HUES6 (cell line): ENCODE data around the gene CHST3.

Source experiments
- H3K27ac ChIP-seq: 2 replicates; pipeline ENCODE4 v1.7.0; 2013; ENCODE audit warnings: low read depth, mild to moderate bottlenecking, low read length, inconsistent platforms
- H3K27me3 ChIP-seq: 2 replicates; pipeline ENCODE4 v1.6.1; 2013; ENCODE audit warnings: low read length; ENCODE audit not compliant: control insufficient read depth, insufficient read depth
- H3K36me3 ChIP-seq: 2 replicates; pipeline ENCODE4 v1.6.1; 2013; ENCODE audit warnings: low read length; ENCODE audit not compliant: control insufficient read depth, insufficient read depth
- H3K4me1 ChIP-seq: 2 replicates; pipeline ENCODE4 v1.6.1; 2013; ENCODE audit warnings: low read length; ENCODE audit not compliant: control insufficient read depth, insufficient read depth
- H3K4me3 ChIP-seq: 2 replicates; pipeline ENCODE4 v1.5.1; 2013; ENCODE audit warnings: low read depth, low read length
- H3K9ac ChIP-seq: one replicate; pipeline ENCODE4 v1.6.1; 2013; ENCODE audit warnings: mild to moderate bottlenecking, low read length
- H3K9me3 ChIP-seq: 2 replicates; pipeline ENCODE4 v1.6.1; 2013; ENCODE audit warnings: low read depth, low read length; ENCODE audit not compliant: control insufficient read depth, insufficient read depth

CHST3 gene

DNA sequence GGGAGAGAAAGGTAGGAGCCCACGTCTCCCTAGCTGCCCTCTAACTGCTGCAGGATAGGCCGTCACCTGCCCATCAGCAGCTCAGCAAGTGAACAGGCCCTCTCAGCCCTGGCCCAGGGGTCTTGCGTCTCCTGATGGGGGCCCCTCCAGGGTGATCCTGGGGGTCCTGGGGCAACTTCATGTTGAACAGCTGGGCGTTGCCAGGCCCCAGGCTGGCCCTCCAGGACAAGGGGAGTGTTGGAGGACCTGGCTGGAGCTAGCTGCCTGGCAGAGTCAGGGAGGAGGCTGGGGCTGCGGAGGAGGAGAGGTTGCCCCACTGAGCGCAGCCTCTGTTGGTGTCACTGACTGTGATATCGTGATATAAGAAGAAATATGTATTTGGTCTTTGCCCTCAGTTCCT is 89.5 kb downstream of the CHST3 start:
- no peaks in the 10 kb centered on the region for H3K36me3 ChIP-seq
- H3K4me3 ChIP-seq: no peak overlapping the region
- H3K9me3 ChIP-seq: peaks cover 3% of the 10 kb centered on the region; the same call in 1 of the 2 replicates
- H3K4me1 ChIP-seq: no peaks in the 10 kb centered on the region
- no peaks in the 10 kb centered on the region for H3K27me3 ChIP-seq
- no peak overlapping the region for H3K9ac ChIP-seq
- H3K27ac ChIP-seq: no peak overlapping the region

DNA sequence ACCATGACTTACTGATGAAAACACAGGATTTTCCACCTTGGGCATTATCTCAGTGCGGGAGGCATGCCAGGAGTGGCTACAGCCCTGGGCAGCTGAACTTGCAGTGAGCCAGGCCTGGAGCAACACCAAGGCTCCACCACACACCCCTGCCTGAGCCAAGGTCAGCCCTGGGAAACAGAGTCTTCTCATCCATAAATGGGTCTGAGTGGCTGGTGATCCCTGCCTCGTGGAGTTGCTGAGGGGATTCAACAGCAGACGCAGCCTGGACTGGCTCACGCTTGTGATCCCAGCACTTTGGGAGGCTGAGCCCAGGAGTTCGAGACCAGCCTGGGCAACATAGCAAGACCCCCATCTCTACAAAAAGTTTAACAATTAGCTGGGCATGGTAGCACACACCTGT is 91.9 kb downstream of the CHST3 start:
- H3K36me3 ChIP-seq: no peaks in the 10 kb centered on the region
- H3K9ac ChIP-seq: no peak overlapping the region
- no peak overlapping the region for H3K4me3 ChIP-seq
- no peaks in the 10 kb centered on the region for H3K9me3 ChIP-seq
- no peak overlapping the region for H3K27ac ChIP-seq
- H3K27me3 ChIP-seq: no peaks in the 10 kb centered on the region
- peaks cover 7% of the 10 kb centered on the region for H3K4me1 ChIP-seq

- no peaks in the 10 kb centered on the region for H3K9me3 ChIP-seq
- no peak overlapping the region for H3K9ac ChIP-seq
- no peaks in the 10 kb centered on the region for H3K27me3 ChIP-seq
- no peak overlapping the region for H3K27ac ChIP-seq
- no peak overlapping the region for H3K4me3 ChIP-seq
- H3K36me3 ChIP-seq: no peaks in the 10 kb centered on the region
- H3K4me1 ChIP-seq: peaks cover 10% of the 10 kb centered on the region
These were observed 92.9 kb downstream of the CHST3 start for GRCh38 chr10:72056932-72057751.

DNA sequence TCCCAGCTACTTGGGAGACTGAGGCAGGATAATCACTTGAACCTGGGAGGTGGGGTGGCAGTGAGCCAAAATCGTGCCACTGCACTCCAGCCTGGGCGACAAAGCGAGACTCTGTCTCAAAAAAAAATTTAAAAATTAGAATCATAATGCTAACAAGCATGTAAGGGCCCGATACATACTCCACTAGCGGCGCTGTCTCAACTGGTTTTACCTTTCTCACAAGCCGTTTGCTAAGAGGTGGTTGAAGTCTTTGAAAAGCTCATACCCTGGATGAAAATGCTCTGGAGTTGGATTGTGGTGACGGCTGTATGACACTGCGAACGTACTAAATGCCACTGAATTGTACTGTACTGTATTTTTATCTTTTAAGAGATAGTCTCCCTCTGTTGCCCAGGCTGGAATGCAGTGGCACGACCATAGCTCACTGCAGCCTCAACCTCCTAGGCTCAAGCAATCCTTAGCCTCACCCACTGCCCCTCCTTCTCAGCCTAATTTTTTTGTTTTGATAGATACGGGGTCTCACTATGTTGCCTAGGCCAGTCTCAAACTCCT is 94.2 kb downstream of the CHST3 start:
- no peaks in the 10 kb centered on the region for H3K27me3 ChIP-seq
- H3K36me3 ChIP-seq: no peaks in the 10 kb centered on the region
- no peak overlapping the region for H3K4me3 ChIP-seq
- no peaks in the 10 kb centered on the region for H3K9me3 ChIP-seq
- peaks cover 10% of the 10 kb centered on the region for H3K4me1 ChIP-seq
- no peak overlapping the region for H3K27ac ChIP-seq
- H3K9ac ChIP-seq: no peak overlapping the region

- H3K9ac ChIP-seq: no peak overlapping the region
- no peaks in the 10 kb centered on the region for H3K36me3 ChIP-seq
- H3K9me3 ChIP-seq: no peaks in the 10 kb centered on the region
- H3K27ac ChIP-seq: no peak overlapping the region
- H3K4me3 ChIP-seq: no peak overlapping the region
- peaks cover 10% of the 10 kb centered on the region for H3K4me1 ChIP-seq
- no peaks in the 10 kb centered on the region for H3K27me3 ChIP-seq
These were observed 95.0 kb downstream of the CHST3 start for GRCh38 chr10:72058989-72059842.

DNA sequence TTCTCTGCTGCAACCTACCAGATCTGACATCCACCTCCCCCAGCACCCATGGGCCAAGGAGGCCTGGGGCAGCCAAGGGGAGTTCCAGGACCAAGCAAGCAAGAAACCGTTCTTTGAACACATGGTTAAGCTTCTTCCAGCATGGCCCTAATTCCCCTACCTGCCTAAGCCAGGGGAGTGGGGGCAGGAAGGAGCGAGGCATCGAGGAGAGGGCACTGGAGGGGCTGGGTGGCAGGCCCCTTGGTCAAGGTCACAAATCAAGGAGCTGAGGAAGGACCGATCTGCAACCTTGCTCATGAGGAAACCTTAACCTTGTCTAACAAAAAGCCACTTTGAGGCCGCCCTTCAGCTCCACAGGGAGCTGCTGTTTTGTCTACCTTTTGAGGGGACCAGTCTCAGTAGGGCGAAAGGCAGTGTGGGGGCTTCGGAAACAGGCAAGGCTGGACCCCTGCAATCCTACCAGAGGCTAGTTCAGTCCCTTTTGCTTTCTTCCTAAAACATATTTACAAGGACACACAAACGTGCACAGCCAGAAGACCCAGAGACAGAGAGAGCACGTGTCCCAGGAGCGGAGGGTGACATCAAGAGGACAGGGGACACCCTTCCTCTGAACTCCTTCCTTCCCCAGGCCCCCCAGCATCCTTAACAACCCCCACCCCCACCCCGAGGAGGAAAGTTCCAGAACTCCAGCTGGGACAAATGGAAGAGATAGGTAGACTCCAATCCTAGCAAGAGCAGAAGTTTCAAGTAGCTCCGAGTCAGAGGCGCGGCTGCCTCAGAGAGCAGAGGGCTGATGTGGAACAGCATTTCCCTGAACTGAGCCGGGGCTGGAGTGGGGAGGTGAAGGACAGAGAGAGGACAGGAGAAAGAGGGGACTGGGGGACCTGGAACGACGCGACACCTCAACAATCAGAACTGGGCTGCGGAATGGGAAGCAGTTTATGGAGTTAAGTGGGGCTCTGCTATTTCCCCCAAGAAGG is 95.9 kb downstream of the CHST3 start:
- Histone ChIP-seq H3K27ac (no peak overlapping the region), H3K9me3 (no peaks in the 10 kb centered on the region), H3K4me3 (no peak overlapping the region), H3K4me1 (peaks cover 10% of the 10 kb centered on the region), H3K36me3 (no peaks in the 10 kb centered on the region), H3K27me3 (no peaks in the 10 kb centered on the region), H3K9ac (no peak overlapping the region)

DNA sequence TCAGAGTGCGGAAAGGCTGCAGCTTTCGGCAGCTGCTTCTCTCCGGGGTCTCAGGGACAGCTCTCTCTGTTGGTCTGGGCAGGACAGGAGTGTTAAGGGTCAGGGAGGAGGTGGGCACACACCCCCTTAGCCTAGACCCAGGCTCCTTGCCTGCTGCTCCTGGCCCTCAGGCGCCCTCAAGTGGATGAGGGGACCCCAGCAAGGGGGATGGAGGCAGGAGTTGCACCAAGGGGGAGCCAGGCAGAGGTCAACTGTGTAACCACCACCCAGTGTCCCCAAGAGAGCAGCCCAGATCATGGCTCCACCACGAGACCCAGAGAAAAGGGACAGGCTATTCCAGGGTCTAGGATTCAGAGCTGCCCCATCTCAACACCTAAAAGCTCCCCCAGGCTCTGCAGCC is 97.3 kb downstream of the CHST3 start:
- H3K9me3 ChIP-seq: no peaks in the 10 kb centered on the region
- peaks cover 10% of the 10 kb centered on the region for H3K4me1 ChIP-seq
- no peak overlapping the region for H3K27ac ChIP-seq
- no peak overlapping the region for H3K4me3 ChIP-seq
- H3K36me3 ChIP-seq: no peaks in the 10 kb centered on the region
- no peak overlapping the region for H3K9ac ChIP-seq
- no peaks in the 10 kb centered on the region for H3K27me3 ChIP-seq

DNA sequence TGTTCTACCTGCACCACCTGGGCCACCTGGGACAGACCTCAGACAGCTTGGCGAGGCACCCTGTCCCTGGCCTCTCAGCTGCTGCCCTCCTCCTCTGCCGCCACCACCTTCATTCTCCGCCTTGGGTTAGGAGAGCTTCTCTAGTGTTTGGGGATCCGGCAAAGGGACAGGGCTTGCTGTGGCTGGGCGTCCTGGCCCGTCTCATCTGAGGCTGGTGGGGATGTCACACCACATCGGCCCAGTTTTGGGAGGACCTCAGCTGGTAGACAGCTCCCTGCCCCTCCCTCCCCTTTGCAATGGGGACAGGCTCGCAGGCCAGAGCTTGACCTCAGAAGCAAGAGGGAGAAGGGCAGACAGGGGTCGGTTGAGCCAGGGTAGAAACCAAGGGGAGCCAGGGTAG is 97.7 kb downstream of the CHST3 start:
- Histone ChIP-seq H3K9ac (no peak overlapping the region), H3K9me3 (no peaks in the 10 kb centered on the region), H3K27me3 (no peaks in the 10 kb centered on the region), H3K36me3 (no peaks in the 10 kb centered on the region), H3K4me1 (peaks cover 10% of the 10 kb centered on the region), H3K27ac (no peak overlapping the region), H3K4me3 (no peak overlapping the region)

DNA sequence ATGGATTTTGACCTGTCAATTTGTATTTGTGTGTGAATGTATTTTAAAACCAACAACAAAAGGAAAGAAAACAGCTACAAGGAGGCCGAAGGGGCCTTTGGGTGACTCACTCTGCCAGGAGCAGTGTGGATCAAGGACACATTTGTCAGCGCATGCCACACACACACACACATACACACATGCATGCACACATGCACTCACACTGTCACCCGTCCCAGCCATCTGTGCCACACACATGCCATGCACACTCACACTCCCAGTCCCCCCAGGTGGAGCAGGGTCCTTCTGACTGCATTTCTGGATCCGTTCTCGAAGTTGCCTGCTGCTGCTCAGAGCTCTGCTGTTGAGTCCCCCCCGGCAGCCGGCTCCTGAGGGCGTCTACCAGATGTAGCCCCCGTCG is 98.2 kb downstream of the CHST3 start:
- Histone ChIP-seq H3K36me3 (no peaks in the 10 kb centered on the region), H3K4me3 (no peak overlapping the region), H3K9me3 (no peaks in the 10 kb centered on the region), H3K27ac (no peak overlapping the region), H3K27me3 (no peaks in the 10 kb centered on the region), H3K4me1 (peaks cover 10% of the 10 kb centered on the region), H3K9ac (no peak overlapping the region)
